H9 (cell line): Measurements from ENCODE around the gene EPN1. TPM values are rescaled to one million over a fixed set of nuclear protein-coding genes. Genes with fewer than 3 reads are reported as not detected.
A peak's percentile ranks its signal among the peaks of the same experiment; 100 is the strongest.

Experiments used
- DNase-seq: peaks from one replicate; pipeline ENCODE4 v3.0.0-alpha.2; 2017
- H2AFZ ChIP-seq: one replicate; pipeline ENCODE4 v1.6.1; 2013; ENCODE audit warnings: mild to moderate bottlenecking, low read length, control low read depth, moderate library complexity
- H2AK5ac ChIP-seq: 2 replicates; pipeline ENCODE4 v1.6.1; 2013; ENCODE audit warnings: low read length, control low read depth, mixed read lengths; ENCODE audit not compliant: insufficient read length
- H2BK120ac ChIP-seq: one replicate; pipeline ENCODE4 v1.6.1; 2013; ENCODE audit warnings: low read depth, mild to moderate bottlenecking, low read length, control low read depth, inconsistent platforms; ENCODE audit not compliant: poor library complexity, severe bottlenecking
- H2BK12ac ChIP-seq: 2 replicates; pipeline ENCODE4 v1.6.1; 2013; ENCODE audit warnings: low read length, control low read depth, mixed read lengths, low read depth; ENCODE audit not compliant: insufficient read length
- H2BK15ac ChIP-seq: 2 replicates; pipeline ENCODE4 v1.6.1; 2013; ENCODE audit warnings: low read depth, low read length, control low read depth
- H2BK20ac ChIP-seq: one replicate; pipeline ENCODE4 v1.6.1; 2013; ENCODE audit warnings: low read depth, mild to moderate bottlenecking, low read length, control low read depth, inconsistent platforms; ENCODE audit not compliant: poor library complexity, severe bottlenecking
- H2BK5ac ChIP-seq: 2 replicates; pipeline ENCODE4 v1.6.1; 2013; ENCODE audit warnings: low read length, control low read depth, mixed read lengths; ENCODE audit not compliant: insufficient read length
- H3K14ac ChIP-seq: 2 replicates; pipeline ENCODE4 v1.6.1; 2013; ENCODE audit warnings: low read length, control low read depth; ENCODE audit not compliant: insufficient read depth
- H3K18ac ChIP-seq: 2 replicates; pipeline ENCODE4 v1.6.1; 2013; ENCODE audit warnings: low read depth, mild to moderate bottlenecking, mixed read lengths, low read length, control low read depth; ENCODE audit not compliant: insufficient read length
- H3K23ac ChIP-seq: 2 replicates; pipeline ENCODE4 v1.6.1; 2013; ENCODE audit warnings: low read length, control low read depth, mixed read lengths, low read depth; ENCODE audit not compliant: insufficient read length
- H3K23me2 ChIP-seq: 2 replicates; pipeline ENCODE4 v1.6.1; 2013; ENCODE audit warnings: low read depth, mild to moderate bottlenecking, mixed read lengths, low read length, control low read depth; ENCODE audit not compliant: insufficient read length, poor library complexity, severe bottlenecking
- H3K27ac ChIP-seq: 2 replicates; pipeline ENCODE4 v1.5.1; 2013; ENCODE audit warnings: low read length, control low read depth, mixed read lengths, low read depth; ENCODE audit not compliant: insufficient read length
- H3K27me3 ChIP-seq: 2 replicates; pipeline ENCODE4 v1.6.1; 2013; ENCODE audit warnings: low read length, control low read depth, inconsistent platforms; ENCODE audit not compliant: insufficient read depth
- H3K4ac ChIP-seq: 2 replicates; pipeline ENCODE4 v1.6.1; 2013; ENCODE audit warnings: low read depth, mild to moderate bottlenecking, control low read depth, inconsistent platforms, low read length, moderate library complexity
- H3K4me1 ChIP-seq: 2 replicates; pipeline ENCODE4 v1.6.1; 2013; ENCODE audit warnings: low read length, control low read depth, inconsistent platforms; ENCODE audit not compliant: insufficient read depth
- H3K4me2 ChIP-seq: 2 replicates; pipeline ENCODE4 v1.6.1; 2013; ENCODE audit warnings: low read length, control low read depth, mixed read lengths; ENCODE audit not compliant: insufficient read length, insufficient read depth
- H3K56ac ChIP-seq: 2 replicates; pipeline ENCODE4 v1.6.1; 2013; ENCODE audit warnings: low read depth, mild to moderate bottlenecking, mixed read lengths, low read length, control low read depth; ENCODE audit not compliant: insufficient read length
- H3K79me1 ChIP-seq: 2 replicates; pipeline ENCODE4 v1.6.1; 2013; ENCODE audit warnings: low read depth, mild to moderate bottlenecking, moderate library complexity, low read length, control low read depth, inconsistent platforms; ENCODE audit not compliant: insufficient read depth, poor library complexity, severe bottlenecking
- H3K79me2 ChIP-seq: 2 replicates; pipeline ENCODE4 v1.6.1; 2013; ENCODE audit warnings: low read length, control low read depth, inconsistent platforms; ENCODE audit not compliant: insufficient read depth
- H3K9ac ChIP-seq: 2 replicates; pipeline ENCODE4 v1.6.1; 2013; ENCODE audit warnings: low read length, control low read depth, mixed read lengths; ENCODE audit not compliant: insufficient read length; ENCODE audit errors: extremely low read depth
- H3K9me3 ChIP-seq: one replicate; pipeline ENCODE4 v1.6.1; 2013; ENCODE audit warnings: low read depth, low read length, inconsistent platforms; ENCODE audit not compliant: control insufficient read depth
- H3T11ph ChIP-seq: one replicate; pipeline ENCODE4 v1.6.1; 2013; ENCODE audit warnings: mild to moderate bottlenecking, low read length, control low read depth, inconsistent platforms
- H4K20me1 ChIP-seq: one replicate; pipeline ENCODE4 v1.6.1; 2013; ENCODE audit not compliant: control insufficient read depth, insufficient read length, insufficient read depth
- H4K5ac ChIP-seq: 2 replicates; pipeline ENCODE4 v1.6.1; 2013; ENCODE audit warnings: low read depth, mild to moderate bottlenecking, mixed read lengths, low read length, control low read depth; ENCODE audit not compliant: insufficient read length
- H4K8ac ChIP-seq: replicated peaks from 2 replicates; pipeline ENCODE4 v1.6.1; 2013; ENCODE audit warnings: low read length, control low read depth, mixed read lengths, low read depth; ENCODE audit not compliant: insufficient read length
- H4K91ac ChIP-seq: 2 replicates; pipeline ENCODE4 v1.6.1; 2013; ENCODE audit warnings: low read depth, mild to moderate bottlenecking, moderate library complexity, mixed read lengths, low read length, control low read depth; ENCODE audit not compliant: insufficient read length
- H3K27ac Mint-ChIP-seq, 3 experiments: 2 replicates in 2 of 3; 3 replicates in 1 of 3; pipeline ENCODE4 v1.8.0; 2020 to 2021; ENCODE audit warnings: mixed read lengths in 3 of 3, mild to moderate bottlenecking in 1 of 3, moderate library complexity in 1 of 3
- H3K27me3 Mint-ChIP-seq: 2 replicates; pipeline ENCODE4 v1.8.0; 2021; ENCODE audit warnings: low read depth, mild to moderate bottlenecking, moderate library complexity, mixed read lengths
- H3K36me3 Mint-ChIP-seq, 3 experiments: 2 replicates in 2 of 3; 3 replicates in 1 of 3; pipeline ENCODE4 v1.8.0; 2020 to 2021; ENCODE audit warnings: low read depth in 3 of 3, mixed read lengths in 3 of 3; ENCODE audit not compliant: insufficient read depth in 1 of 3
- H3K4me1 Mint-ChIP-seq, 2 experiments: 2 replicates each; pipeline ENCODE4 v1.8.0; 2020; ENCODE audit warnings: mixed read lengths in 2 of 2
- H3K4me3 Mint-ChIP-seq, 2 experiments: 2 replicates in 1 of 2; 3 replicates in 1 of 2; pipeline ENCODE4 v1.8.0; 2020 to 2021; ENCODE audit warnings: mild to moderate bottlenecking in 2 of 2, mixed read lengths in 2 of 2, moderate library complexity in 1 of 2
- H3K9me3 Mint-ChIP-seq, 2 experiments: 2 replicates in 1 of 2; 3 replicates in 1 of 2; pipeline ENCODE4 v1.8.0; 2020; ENCODE audit warnings: mild to moderate bottlenecking in 2 of 2, mixed read lengths in 2 of 2, moderate library complexity in 1 of 2
- WGBS: extraction: QIAGEN DNeasy Blood & Tissue Kit; methylation state at CpG from one replicate; pipeline ENCODE4 v1.1.7; 2013; ENCODE audit warnings: missing lambda C conversion rate, low lambda C conversion rate, mixed read lengths; ENCODE audit not compliant: insufficient read length; ENCODE audit errors: extremely low coverage; 5-methylcytosine and 5-hydroxymethylcytosine counted together
- total RNA-seq: library from RNA; stranded (reverse); gene quantifications from 2 replicates; pipeline ENCODE4 v1.2.1, GENCODE V29; 2021
- TF ChIP-seq, protein P1 (sequence below): fragments of 200-600 bp; sonication (generic); conservative IDR thresholded peaks from 3 replicates; pipeline ENCODE4 v1.8.0; 2021; ENCODE audit warnings: antibody characterized with exemption, mild to moderate bottlenecking

Gene EPN1
- total RNA-seq, 1 experiment from 2014 or later: 159 TPM

DNA sequence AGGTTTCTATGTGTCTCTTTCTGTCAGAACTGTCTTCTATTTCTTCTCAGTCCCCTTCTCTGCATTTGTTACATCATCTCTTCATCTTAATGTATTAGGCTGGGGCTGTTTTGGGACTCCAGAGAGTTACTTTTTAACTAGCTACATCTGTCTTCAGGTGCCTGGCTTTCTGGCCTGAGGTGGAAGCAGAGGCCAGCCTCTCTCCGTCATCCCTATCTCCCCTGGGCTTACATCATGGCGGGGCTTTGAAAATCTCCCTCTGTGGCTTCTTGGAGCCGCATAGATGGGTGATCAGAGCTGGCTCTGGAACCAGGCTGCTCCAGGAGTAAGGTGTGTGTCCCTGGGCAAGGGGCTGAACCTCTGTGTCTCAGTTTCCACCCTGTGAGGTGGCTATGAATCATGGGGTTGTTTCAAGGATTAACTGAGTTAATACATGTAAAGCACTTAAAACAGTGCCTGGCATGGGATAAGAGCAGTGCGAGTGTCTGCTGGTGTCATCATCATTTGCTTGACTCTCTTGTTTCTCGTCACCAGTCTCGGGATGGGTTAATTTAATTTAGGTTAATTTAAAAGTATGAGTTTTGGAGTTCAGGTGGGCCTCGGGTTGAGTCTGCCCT, 2.0 kb downstream of the EPN1 start:
- no peak overlapping the region for H3K18ac ChIP-seq
- no peaks in the 10 kb centered on the region for H3K9me3 ChIP-seq
- no peak overlapping the region for H2AK5ac ChIP-seq
- peaks cover 18% of the 10 kb centered on the region for H3K79me1 ChIP-seq
- no peak overlapping the region for H3K9ac ChIP-seq
- H3K27ac ChIP-seq: no peak overlapping the region
- H3K4me1 ChIP-seq: no peaks in the 10 kb centered on the region
- no peak for DNase-seq
- H3K79me2 ChIP-seq: peaks cover 19% of the 10 kb centered on the region; the same call in 1 of the 2 replicates
- H3K4me2 ChIP-seq: peak overlapping the region; percentile 77
- no peak overlapping the region for H3K23ac ChIP-seq
- no peak overlapping the region for H2BK20ac ChIP-seq
- no CpG with 5 or more reads among the region's 7 CpGs for WGBS
- TF ChIP-seq, protein P1, sequence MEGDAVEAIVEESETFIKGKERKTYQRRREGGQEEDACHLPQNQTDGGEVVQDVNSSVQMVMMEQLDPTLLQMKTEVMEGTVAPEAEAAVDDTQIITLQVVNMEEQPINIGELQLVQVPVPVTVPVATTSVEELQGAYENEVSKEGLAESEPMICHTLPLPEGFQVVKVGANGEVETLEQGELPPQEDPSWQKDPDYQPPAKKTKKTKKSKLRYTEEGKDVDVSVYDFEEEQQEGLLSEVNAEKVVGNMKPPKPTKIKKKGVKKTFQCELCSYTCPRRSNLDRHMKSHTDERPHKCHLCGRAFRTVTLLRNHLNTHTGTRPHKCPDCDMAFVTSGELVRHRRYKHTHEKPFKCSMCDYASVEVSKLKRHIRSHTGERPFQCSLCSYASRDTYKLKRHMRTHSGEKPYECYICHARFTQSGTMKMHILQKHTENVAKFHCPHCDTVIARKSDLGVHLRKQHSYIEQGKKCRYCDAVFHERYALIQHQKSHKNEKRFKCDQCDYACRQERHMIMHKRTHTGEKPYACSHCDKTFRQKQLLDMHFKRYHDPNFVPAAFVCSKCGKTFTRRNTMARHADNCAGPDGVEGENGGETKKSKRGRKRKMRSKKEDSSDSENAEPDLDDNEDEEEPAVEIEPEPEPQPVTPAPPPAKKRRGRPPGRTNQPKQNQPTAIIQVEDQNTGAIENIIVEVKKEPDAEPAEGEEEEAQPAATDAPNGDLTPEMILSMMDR: no peak
- no peak overlapping the region for H3K14ac ChIP-seq
- Mint-ChIP-seq H3K27me3 (no peaks in the 10 kb centered on the region), H3K27ac (no peak overlapping the region), H3K4me1 (peaks cover 27 to 32% of the 10 kb centered on the region in 2 experiments), H3K36me3 (peaks cover 19 to 55% (median 53%) of the 10 kb centered on the region in 3 experiments; a peak in 6 of 7 replicates), H3K9me3 (no peaks in the 10 kb centered on the region; a peak in 1 of 5 replicates), H3K4me3 (peak overlapping the region; percentile 94 to 98)
- H3T11ph ChIP-seq: no peak overlapping the region
- H4K8ac ChIP-seq: no peak overlapping the region
- H4K5ac ChIP-seq: no peak overlapping the region
- no peak overlapping the region for H2AFZ ChIP-seq
- H4K91ac ChIP-seq: no peak overlapping the region
- H3K4ac ChIP-seq: no peak overlapping the region
- H2BK12ac ChIP-seq: no peak overlapping the region
- H3K56ac ChIP-seq: no peak overlapping the region
- H2BK5ac ChIP-seq: no peak overlapping the region
- H2BK15ac ChIP-seq: no peak overlapping the region
- no peaks in the 10 kb centered on the region for H3K27me3 ChIP-seq
- no peaks in the 10 kb centered on the region for H4K20me1 ChIP-seq
- no peak overlapping the region for H2BK120ac ChIP-seq
- H3K23me2 ChIP-seq: peaks cover 6% of the 10 kb centered on the region
